ENCODE results near the gene QPRT. TPM values are rescaled to one million over a fixed set of nuclear protein-coding genes. Genes with fewer than 3 reads are reported as not detected.

Gene QPRT
- total and polyA plus RNA-seq, 2 of the 13 experiments (the other 11 are each of a cell fraction or from before 2014, with no cell fraction given): 130 to 218 TPM

DNA sequence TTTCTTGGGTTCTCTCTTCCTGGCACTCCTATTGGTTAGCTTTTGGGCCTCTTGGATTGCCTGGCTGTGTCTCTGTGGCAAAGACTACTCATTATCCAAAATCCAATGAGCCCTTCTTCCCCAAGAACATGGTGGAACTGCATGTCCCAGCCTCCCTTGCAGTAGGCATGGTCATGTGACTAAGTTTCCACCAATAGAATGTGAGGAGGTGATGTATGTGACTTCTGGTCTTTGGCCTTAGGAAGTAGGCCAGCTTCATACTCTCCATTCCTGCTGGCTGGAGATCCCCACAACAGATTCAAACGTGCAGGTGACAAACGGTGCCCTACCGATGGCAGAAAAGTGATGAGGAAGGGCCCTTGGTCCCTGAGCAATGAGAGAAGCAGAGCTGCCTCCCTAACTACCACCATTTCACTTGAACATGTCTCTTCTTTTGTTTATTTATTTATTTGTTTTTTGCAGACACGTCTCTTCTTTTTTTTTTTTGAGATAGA, 33.2 kb upstream of the QPRT start (continued):
- TF ChIP-seq EED (CRISPR knock-in tag; IDR thresholded peaks at IDR 0.05) (no peak), YY1 (IDR thresholded peaks at IDR 0.05; ENCODE audit: insufficient read depth, insufficient replicate concordance, low read depth, low read length) (peak; percentile 64), REXO4 (CRISPR knock-in tag; IDR thresholded peaks at IDR 0.05; ENCODE audit: borderline replicate concordance) (no peak), CCDC6 (CRISPR knock-in tag; IDR thresholded peaks at IDR 0.05) (no peak), HNRNPK (IDR thresholded peaks at IDR 0.05; ENCODE audit: low read depth, low read length, poor library complexity, severe bottlenecking) (no peak), ZNF225 (CRISPR knock-in tag; IDR thresholded peaks at IDR 0.05) (no peak), FOXJ3 (CRISPR knock-in tag; IDR thresholded peaks at IDR 0.05; ENCODE audit: borderline replicate concordance) (no peak), ZNF577 (CRISPR knock-in tag; IDR thresholded peaks at IDR 0.05; ENCODE audit: borderline replicate concordance, low read depth) (no peak), SOX5 (CRISPR knock-in tag; IDR thresholded peaks at IDR 0.05; ENCODE audit: borderline replicate concordance) (no peak), BRD4 (CRISPR knock-in tag; IDR thresholded peaks at IDR 0.05) (peak; percentile 73; the same call in 1 of the 2 replicates), SPEN (CRISPR knock-in tag; IDR thresholded peaks at IDR 0.05; ENCODE audit: low read depth) (0 out of 2 replicates have a peak, but pooled peaks have one; percentile 48), ZNF446 (CRISPR knock-in tag; IDR thresholded peaks at IDR 0.05) (no peak), RFX1 (IDR thresholded peaks at IDR 0.05) (no peak), PHB2 (IDR thresholded peaks at IDR 0.05; ENCODE audit: partially characterized antibody) (no peak), GABPA (IDR thresholded peaks at IDR 0.05; ENCODE audit: low read depth, low read length) (no peak), GABPA (CRISPR knock-in tag; IDR thresholded peaks at IDR 0.05; ENCODE audit: low read depth) (peak; percentile 69), ZNF678 (CRISPR knock-in tag; IDR thresholded peaks at IDR 0.05) (no peak), FOXA3 (CRISPR knock-in tag; IDR thresholded peaks at IDR 0.05) (no peak), SKI (IDR thresholded peaks at IDR 0.05; ENCODE audit: partially characterized antibody) (no peak), PAF1 (CRISPR knock-in tag; IDR thresholded peaks at IDR 0.05) (no peak)
- TF ChIP-seq, protein P1, sequence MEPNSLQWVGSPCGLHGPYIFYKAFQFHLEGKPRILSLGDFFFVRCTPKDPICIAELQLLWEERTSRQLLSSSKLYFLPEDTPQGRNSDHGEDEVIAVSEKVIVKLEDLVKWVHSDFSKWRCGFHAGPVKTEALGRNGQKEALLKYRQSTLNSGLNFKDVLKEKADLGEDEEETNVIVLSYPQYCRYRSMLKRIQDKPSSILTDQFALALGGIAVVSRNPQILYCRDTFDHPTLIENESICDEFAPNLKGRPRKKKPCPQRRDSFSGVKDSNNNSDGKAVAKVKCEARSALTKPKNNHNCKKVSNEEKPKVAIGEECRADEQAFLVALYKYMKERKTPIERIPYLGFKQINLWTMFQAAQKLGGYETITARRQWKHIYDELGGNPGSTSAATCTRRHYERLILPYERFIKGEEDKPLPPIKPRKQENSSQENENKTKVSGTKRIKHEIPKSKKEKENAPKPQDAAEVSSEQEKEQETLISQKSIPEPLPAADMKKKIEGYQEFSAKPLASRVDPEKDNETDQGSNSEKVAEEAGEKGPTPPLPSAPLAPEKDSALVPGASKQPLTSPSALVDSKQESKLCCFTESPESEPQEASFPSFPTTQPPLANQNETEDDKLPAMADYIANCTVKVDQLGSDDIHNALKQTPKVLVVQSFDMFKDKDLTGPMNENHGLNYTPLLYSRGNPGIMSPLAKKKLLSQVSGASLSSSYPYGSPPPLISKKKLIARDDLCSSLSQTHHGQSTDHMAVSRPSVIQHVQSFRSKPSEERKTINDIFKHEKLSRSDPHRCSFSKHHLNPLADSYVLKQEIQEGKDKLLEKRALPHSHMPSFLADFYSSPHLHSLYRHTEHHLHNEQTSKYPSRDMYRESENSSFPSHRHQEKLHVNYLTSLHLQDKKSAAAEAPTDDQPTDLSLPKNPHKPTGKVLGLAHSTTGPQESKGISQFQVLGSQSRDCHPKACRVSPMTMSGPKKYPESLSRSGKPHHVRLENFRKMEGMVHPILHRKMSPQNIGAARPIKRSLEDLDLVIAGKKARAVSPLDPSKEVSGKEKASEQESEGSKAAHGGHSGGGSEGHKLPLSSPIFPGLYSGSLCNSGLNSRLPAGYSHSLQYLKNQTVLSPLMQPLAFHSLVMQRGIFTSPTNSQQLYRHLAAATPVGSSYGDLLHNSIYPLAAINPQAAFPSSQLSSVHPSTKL (CRISPR knock-in tag; IDR thresholded peaks at IDR 0.05): no peak
- TF ChIP-seq, protein P2, sequence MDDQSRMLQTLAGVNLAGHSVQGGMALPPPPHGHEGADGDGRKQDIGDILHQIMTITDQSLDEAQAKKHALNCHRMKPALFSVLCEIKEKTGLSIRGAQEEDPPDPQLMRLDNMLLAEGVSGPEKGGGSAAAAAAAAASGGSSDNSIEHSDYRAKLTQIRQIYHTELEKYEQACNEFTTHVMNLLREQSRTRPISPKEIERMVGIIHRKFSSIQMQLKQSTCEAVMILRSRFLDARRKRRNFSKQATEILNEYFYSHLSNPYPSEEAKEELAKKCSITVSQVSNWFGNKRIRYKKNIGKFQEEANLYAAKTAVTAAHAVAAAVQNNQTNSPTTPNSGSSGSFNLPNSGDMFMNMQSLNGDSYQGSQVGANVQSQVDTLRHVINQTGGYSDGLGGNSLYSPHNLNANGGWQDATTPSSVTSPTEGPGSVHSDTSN (CRISPR knock-in tag; IDR thresholded peaks at IDR 0.05; ENCODE audit: borderline replicate concordance): no peak
- TF ChIP-seq, protein P3, sequence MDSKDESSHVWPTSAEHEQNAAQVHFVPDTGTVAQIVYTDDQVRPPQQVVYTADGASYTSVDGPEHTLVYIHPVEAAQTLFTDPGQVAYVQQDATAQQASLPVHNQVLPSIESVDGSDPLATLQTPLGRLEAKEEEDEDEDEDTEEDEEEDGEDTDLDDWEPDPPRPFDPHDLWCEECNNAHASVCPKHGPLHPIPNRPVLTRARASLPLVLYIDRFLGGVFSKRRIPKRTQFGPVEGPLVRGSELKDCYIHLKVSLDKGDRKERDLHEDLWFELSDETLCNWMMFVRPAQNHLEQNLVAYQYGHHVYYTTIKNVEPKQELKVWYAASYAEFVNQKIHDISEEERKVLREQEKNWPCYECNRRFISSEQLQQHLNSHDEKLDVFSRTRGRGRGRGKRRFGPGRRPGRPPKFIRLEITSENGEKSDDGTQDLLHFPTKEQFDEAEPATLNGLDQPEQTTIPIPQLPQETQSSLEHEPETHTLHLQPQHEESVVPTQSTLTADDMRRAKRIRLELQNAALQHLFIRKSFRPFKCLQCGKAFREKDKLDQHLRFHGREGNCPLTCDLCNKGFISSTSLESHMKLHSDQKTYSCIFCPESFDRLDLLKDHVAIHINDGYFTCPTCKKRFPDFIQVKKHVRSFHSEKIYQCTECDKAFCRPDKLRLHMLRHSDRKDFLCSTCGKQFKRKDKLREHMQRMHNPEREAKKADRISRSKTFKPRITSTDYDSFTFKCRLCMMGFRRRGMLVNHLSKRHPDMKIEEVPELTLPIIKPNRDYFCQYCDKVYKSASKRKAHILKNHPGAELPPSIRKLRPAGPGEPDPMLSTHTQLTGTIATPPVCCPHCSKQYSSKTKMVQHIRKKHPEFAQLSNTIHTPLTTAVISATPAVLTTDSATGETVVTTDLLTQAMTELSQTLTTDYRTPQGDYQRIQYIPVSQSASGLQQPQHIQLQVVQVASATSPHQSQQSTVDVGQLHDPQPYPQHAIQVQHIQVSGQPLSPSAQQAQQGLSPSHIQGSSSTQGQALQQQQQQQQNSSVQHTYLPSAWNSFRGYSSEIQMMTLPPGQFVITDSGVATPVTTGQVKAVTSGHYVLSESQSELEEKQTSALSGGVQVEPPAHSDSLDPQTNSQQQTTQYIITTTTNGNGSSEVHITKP (CRISPR knock-in tag; IDR thresholded peaks at IDR 0.05; ENCODE audit: low read depth): no peak
